Measurements from ENCODE around the gene HORMAD2.

DNA sequence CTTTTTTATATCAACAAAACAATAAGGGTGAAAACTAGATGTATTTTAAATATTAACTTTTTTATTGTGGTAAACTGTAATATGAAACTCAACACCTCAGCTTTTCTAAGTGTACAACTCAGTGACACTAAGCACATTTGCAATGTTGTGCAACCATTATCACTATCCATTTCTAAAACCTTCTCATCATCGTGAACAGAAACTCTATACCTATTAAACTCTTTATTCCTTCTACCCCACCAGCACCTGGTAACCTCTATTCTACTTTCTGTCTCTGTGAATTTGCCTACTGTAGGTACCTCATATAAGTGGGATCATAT, 9.4 kb downstream of the HORMAD2 start:
- TF ChIP-seq EP300 (IDR thresholded peaks at IDR 0.05) (no peak), POLR2AphosphoS5 (IDR thresholded peaks at IDR 0.05) (no peak)
- TF ChIP-seq, protein P1, sequence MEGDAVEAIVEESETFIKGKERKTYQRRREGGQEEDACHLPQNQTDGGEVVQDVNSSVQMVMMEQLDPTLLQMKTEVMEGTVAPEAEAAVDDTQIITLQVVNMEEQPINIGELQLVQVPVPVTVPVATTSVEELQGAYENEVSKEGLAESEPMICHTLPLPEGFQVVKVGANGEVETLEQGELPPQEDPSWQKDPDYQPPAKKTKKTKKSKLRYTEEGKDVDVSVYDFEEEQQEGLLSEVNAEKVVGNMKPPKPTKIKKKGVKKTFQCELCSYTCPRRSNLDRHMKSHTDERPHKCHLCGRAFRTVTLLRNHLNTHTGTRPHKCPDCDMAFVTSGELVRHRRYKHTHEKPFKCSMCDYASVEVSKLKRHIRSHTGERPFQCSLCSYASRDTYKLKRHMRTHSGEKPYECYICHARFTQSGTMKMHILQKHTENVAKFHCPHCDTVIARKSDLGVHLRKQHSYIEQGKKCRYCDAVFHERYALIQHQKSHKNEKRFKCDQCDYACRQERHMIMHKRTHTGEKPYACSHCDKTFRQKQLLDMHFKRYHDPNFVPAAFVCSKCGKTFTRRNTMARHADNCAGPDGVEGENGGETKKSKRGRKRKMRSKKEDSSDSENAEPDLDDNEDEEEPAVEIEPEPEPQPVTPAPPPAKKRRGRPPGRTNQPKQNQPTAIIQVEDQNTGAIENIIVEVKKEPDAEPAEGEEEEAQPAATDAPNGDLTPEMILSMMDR (IDR thresholded peaks at IDR 0.05), result no peak
